B cell (primary cell): ENCODE measurements around the gene BIRC7.

Source experiments
- EZH2 ChIP-seq: IDR thresholded peaks from 2 replicates; pipeline ENCODE4 v1.6.1; 2012; ENCODE audit warnings: borderline replicate concordance, low read depth, mild to moderate bottlenecking, moderate library complexity, low read length; ENCODE audit not compliant: insufficient read depth, poor library complexity, severe bottlenecking
- TF ChIP-seq, protein P1 (sequence below): fragments of 200-600 bp; IDR thresholded peaks from one replicate; pipeline ENCODE4 v1.8.0; 2022; ENCODE audit warnings: antibody characterized with exemption, mild to moderate bottlenecking

DNA sequence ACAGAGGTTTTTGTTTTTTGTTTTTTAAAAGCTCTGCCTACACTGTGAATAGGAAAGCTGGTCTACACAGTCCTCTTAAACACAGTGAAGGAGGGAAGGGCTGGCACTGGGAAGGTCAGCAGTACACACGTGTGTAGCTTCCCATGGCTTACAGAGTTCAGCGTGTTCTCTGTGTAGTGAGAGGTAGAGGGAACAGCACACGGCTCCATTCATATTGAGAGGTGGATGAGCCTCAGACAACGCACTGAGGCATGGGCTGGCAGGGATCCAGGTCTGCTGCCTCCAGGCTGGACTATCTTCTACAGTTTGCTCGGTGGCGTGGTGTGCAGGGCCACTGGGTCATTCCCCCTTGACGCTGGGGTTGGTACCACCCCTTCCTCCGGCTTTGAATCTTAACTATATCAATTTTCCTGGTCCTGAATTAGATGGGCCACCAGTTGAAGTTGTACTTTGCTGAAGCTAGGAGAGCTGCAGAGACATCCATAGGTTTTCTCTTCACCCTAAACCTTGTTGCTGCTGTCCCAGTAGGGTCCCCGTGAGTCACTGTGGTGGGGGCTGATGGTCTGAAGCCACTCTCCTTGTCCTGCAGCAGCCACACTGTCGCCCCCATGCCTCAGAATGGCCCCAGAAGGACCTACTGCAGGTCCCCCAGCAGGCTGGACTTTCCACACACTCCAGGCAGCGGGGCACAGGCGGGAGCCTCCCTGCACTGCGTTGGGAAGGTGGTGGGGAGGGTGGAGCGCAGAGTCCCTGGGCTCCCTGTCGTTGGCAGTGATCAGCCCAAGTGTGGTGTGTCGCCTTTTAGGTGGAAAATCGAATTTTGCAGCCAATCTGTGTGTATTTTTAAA, 38.9 kb downstream of the BIRC7 start:
- TF ChIP-seq EZH2 = no peak
- TF ChIP-seq, protein P1, sequence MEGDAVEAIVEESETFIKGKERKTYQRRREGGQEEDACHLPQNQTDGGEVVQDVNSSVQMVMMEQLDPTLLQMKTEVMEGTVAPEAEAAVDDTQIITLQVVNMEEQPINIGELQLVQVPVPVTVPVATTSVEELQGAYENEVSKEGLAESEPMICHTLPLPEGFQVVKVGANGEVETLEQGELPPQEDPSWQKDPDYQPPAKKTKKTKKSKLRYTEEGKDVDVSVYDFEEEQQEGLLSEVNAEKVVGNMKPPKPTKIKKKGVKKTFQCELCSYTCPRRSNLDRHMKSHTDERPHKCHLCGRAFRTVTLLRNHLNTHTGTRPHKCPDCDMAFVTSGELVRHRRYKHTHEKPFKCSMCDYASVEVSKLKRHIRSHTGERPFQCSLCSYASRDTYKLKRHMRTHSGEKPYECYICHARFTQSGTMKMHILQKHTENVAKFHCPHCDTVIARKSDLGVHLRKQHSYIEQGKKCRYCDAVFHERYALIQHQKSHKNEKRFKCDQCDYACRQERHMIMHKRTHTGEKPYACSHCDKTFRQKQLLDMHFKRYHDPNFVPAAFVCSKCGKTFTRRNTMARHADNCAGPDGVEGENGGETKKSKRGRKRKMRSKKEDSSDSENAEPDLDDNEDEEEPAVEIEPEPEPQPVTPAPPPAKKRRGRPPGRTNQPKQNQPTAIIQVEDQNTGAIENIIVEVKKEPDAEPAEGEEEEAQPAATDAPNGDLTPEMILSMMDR = no peak
